OCI-M2 (cell line): ENCODE measurements around the gene HIPK2.

ENCODE experiments used
- DNase-seq: peaks from one replicate; lab custom pipeline; 2025; ENCODE audit not compliant: unreplicated experiment; lab: John Stamatoyannopoulos, UW

Gene HIPK2

GRCh38 chr7:139515266-139515665 lies 262.5 kb downstream of the HIPK2 start:
- no peak for DNase-seq
